ENCODE data around the gene AIF1L.

DNA sequence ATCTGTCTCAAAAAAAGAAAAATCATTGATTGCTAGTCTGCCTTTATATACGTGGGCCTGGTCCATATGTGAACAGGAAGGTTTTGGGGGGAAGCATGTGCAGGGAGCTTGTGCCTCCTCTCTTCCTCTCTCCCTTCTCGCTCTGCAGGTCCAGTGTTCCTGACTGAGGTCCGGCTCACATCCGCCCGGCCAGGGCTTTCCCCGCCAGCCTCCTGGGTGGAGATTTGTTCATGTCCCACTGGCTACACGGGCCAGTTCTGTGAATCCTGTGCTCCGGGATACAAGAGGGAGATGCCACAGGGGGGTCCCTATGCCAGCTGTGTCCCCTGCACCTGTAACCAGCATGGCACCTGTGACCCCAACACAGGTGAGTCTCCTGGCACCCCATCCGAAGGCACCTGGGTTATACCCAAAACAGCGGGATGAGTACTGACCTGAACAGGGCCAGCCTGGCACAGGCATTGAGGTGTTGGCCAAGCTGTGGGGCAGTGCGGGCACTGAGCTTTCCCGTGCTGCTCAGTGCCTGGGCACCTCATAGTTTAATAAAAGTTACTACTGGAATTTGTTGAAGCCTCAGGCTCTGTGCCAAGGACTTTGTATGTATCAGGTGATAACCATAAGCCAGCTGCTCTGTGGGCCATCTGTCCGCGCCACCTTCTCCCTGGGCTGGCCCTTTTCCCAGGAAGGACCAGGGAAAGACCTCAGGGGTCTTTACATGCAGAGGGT is 39.4 kb upstream of the AIF1L start:
- TF ChIP-seq, protein P1, sequence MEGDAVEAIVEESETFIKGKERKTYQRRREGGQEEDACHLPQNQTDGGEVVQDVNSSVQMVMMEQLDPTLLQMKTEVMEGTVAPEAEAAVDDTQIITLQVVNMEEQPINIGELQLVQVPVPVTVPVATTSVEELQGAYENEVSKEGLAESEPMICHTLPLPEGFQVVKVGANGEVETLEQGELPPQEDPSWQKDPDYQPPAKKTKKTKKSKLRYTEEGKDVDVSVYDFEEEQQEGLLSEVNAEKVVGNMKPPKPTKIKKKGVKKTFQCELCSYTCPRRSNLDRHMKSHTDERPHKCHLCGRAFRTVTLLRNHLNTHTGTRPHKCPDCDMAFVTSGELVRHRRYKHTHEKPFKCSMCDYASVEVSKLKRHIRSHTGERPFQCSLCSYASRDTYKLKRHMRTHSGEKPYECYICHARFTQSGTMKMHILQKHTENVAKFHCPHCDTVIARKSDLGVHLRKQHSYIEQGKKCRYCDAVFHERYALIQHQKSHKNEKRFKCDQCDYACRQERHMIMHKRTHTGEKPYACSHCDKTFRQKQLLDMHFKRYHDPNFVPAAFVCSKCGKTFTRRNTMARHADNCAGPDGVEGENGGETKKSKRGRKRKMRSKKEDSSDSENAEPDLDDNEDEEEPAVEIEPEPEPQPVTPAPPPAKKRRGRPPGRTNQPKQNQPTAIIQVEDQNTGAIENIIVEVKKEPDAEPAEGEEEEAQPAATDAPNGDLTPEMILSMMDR (IDR thresholded peaks at IDR 0.05; ENCODE audit: insufficient read depth, low read length, poor library complexity, severe bottlenecking) = no peak
- TF ChIP-seq EZH2phosphoT487 (conservative IDR thresholded peaks at IDR 0.05; ENCODE audit: low read length) = no peak
